IPS-18a (cell line): ENCODE measurements around the gene DUS1L.

Source experiments
- H3K27ac ChIP-seq: one replicate; pipeline ENCODE4 v1.5.1; 2013; ENCODE audit warnings: low read length
- H3K27me3 ChIP-seq: one replicate; pipeline ENCODE4 v1.6.1; 2013; ENCODE audit warnings: mild to moderate bottlenecking, low read length; ENCODE audit not compliant: control insufficient read depth, insufficient read depth
- H3K36me3 ChIP-seq: one replicate; pipeline ENCODE4 v1.6.1; 2013; ENCODE audit warnings: low read depth, low read length; ENCODE audit not compliant: control insufficient read depth
- H3K4me1 ChIP-seq: one replicate; pipeline ENCODE4 v1.6.1; 2013; ENCODE audit warnings: low read depth, low read length; ENCODE audit not compliant: control insufficient read depth
- H3K4me3 ChIP-seq: one replicate; pipeline ENCODE4 v1.5.1; 2013; ENCODE audit warnings: low read length
- H3K9ac ChIP-seq: one replicate; pipeline ENCODE4 v1.6.1; 2013; ENCODE audit warnings: mild to moderate bottlenecking, low read length, moderate library complexity
- H3K9me3 ChIP-seq: one replicate; pipeline ENCODE4 v1.6.1; 2013; ENCODE audit warnings: low read depth, low read length; ENCODE audit not compliant: control insufficient read depth

Gene DUS1L

GRCh38 chr17:82085031-82085861 is 19.6 kb upstream of the DUS1L start:
- H3K4me3 ChIP-seq: no peak overlapping the region
- no peak overlapping the region for H3K9ac ChIP-seq
- no peaks in the 10 kb centered on the region for H3K27me3 ChIP-seq
- no peaks in the 10 kb centered on the region for H3K4me1 ChIP-seq
- no peak overlapping the region for H3K27ac ChIP-seq
- H3K36me3 ChIP-seq: peaks cover 99% of the 10 kb centered on the region
- H3K9me3 ChIP-seq: no peaks in the 10 kb centered on the region

- Histone ChIP-seq H3K36me3 (peaks cover 99% of the 10 kb centered on the region), H3K27ac (no peak overlapping the region), H3K4me3 (no peak overlapping the region), H3K9ac (no peak overlapping the region), H3K27me3 (no peaks in the 10 kb centered on the region), H3K4me1 (no peaks in the 10 kb centered on the region), H3K9me3 (no peaks in the 10 kb centered on the region)
These were observed 18.9 kb upstream of the DUS1L start for GRCh38 chr17:82084373-82085030.

GRCh38 chr17:82083533-82084359 is 18.1 kb upstream of the DUS1L start:
- Histone ChIP-seq H3K27ac (no peak overlapping the region), H3K9me3 (no peaks in the 10 kb centered on the region), H3K27me3 (no peaks in the 10 kb centered on the region), H3K4me3 (no peak overlapping the region), H3K36me3 (peaks cover 97% of the 10 kb centered on the region), H3K4me1 (no peaks in the 10 kb centered on the region), H3K9ac (no peak overlapping the region)

- H3K4me1 ChIP-seq: no peaks in the 10 kb centered on the region
- no peak overlapping the region for H3K9ac ChIP-seq
- H3K27ac ChIP-seq: no peak overlapping the region
- H3K36me3 ChIP-seq: peaks cover 97% of the 10 kb centered on the region
- no peaks in the 10 kb centered on the region for H3K27me3 ChIP-seq
- no peaks in the 10 kb centered on the region for H3K9me3 ChIP-seq
- H3K4me3 ChIP-seq: no peak overlapping the region
These were observed 17.4 kb upstream of the DUS1L start for GRCh38 chr17:82083009-82083408.

GRCh38 chr17:82082456-82082855 is 16.9 kb upstream of the DUS1L start:
- no peaks in the 10 kb centered on the region for H3K4me1 ChIP-seq
- H3K4me3 ChIP-seq: no peak overlapping the region
- no peak overlapping the region for H3K27ac ChIP-seq
- H3K9me3 ChIP-seq: no peaks in the 10 kb centered on the region
- no peak overlapping the region for H3K9ac ChIP-seq
- peaks cover 92% of the 10 kb centered on the region for H3K36me3 ChIP-seq
- H3K27me3 ChIP-seq: no peaks in the 10 kb centered on the region

- H3K27ac ChIP-seq: no peak overlapping the region
- H3K9ac ChIP-seq: no peak overlapping the region
- H3K36me3 ChIP-seq: peaks cover 87% of the 10 kb centered on the region
- no peaks in the 10 kb centered on the region for H3K9me3 ChIP-seq
- no peaks in the 10 kb centered on the region for H3K4me1 ChIP-seq
- no peaks in the 10 kb centered on the region for H3K27me3 ChIP-seq
- H3K4me3 ChIP-seq: no peak overlapping the region
These were observed 16.4 kb upstream of the DUS1L start for GRCh38 chr17:82081966-82082365.

- peaks cover 83% of the 10 kb centered on the region for H3K36me3 ChIP-seq
- no peak overlapping the region for H3K4me3 ChIP-seq
- no peaks in the 10 kb centered on the region for H3K4me1 ChIP-seq
- H3K27ac ChIP-seq: no peak overlapping the region
- H3K9ac ChIP-seq: no peak overlapping the region
- H3K27me3 ChIP-seq: no peaks in the 10 kb centered on the region
- H3K9me3 ChIP-seq: no peaks in the 10 kb centered on the region
These were observed 15.9 kb upstream of the DUS1L start for GRCh38 chr17:82081546-82081945.

- H3K27me3 ChIP-seq: no peaks in the 10 kb centered on the region
- peaks cover 76% of the 10 kb centered on the region for H3K36me3 ChIP-seq
- H3K9me3 ChIP-seq: no peaks in the 10 kb centered on the region
- H3K4me1 ChIP-seq: no peaks in the 10 kb centered on the region
- no peak overlapping the region for H3K9ac ChIP-seq
- H3K27ac ChIP-seq: no peak overlapping the region
- no peak overlapping the region for H3K4me3 ChIP-seq
These were observed 15.3 kb upstream of the DUS1L start for GRCh38 chr17:82080789-82081464.

GRCh38 chr17:82080048-82080788 is 14.6 kb upstream of the DUS1L start:
- Histone ChIP-seq H3K36me3 (peaks cover 69% of the 10 kb centered on the region), H3K27me3 (no peaks in the 10 kb centered on the region), H3K4me3 (no peak overlapping the region), H3K9me3 (no peaks in the 10 kb centered on the region), H3K4me1 (no peaks in the 10 kb centered on the region), H3K27ac (no peak overlapping the region), H3K9ac (no peak overlapping the region)

- Histone ChIP-seq H3K4me3 (no peak overlapping the region), H3K9ac (no peak overlapping the region), H3K9me3 (no peaks in the 10 kb centered on the region), H3K27ac (no peak overlapping the region), H3K4me1 (no peaks in the 10 kb centered on the region), H3K36me3 (peaks cover 58% of the 10 kb centered on the region), H3K27me3 (no peaks in the 10 kb centered on the region)
These were observed 13.5 kb upstream of the DUS1L start for GRCh38 chr17:82079001-82079677.
